Sigmoid colon (tissue), 3 donors: ENCODE measurements around the gene IL31RA.

Experiments
- CTCF ChIP-seq, 4 experiments: fragments of 450-650 bp in 3 of 4; fragments of 200-600 bp in 1 of 4; IDR thresholded peaks; one replicate each; pipeline ENCODE4 v1.5.1; 2016 to 2019; ENCODE audit warnings: antibody characterized with exemption in 4 of 4, mild to moderate bottlenecking in 3 of 4, moderate library complexity in 2 of 4
- POLR2A ChIP-seq, 2 donors: fragments of 450-650 bp; IDR thresholded peaks; one replicate each; pipeline ENCODE4 v1.6.1; 2016; ENCODE audit warnings: antibody characterized with exemption in 2 of 2, mild to moderate bottlenecking in 2 of 2, moderate library complexity in 2 of 2

DNA sequence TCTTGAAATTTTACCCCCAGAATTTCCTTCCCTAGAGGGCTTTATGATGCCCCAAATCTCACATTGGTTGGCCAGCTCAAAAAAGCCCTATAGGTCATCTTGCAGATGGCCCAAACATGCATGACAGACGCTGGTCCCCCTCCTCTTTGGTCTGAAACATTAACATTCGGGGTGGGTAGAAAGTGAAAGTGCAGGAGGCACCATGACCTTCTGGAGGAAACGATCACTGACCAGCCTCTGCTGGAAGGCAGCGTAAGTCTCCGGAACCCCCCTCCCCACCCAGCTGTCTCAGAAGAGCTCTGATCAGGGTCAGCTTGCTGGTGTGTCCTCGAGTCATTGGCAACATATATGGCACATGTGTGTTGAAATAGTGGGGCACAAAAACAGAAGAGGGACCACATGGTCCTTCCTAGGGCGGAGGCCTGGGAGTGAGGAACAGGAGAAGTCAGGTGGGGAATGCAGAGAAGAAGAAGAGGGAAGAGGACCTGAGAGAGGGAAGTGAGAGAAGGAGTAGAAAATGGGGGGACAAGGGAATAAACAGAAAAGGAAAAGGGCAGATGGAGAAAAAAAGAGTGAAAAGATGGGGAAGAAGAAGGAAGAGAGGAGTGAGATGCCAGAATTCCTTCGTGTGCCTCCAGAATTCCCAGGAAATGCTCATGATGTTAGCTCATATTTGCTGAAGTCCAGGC lies 46.2 kb downstream of the IL31RA start:
- TF ChIP-seq POLR2A (IDR thresholded peaks at IDR 0.05) (no peak), CTCF (IDR thresholded peaks at IDR 0.05) (no peak)
